Measurements from ENCODE around the gene CDY1. TPM values are rescaled to one million over a fixed set of nuclear protein-coding genes. Genes with fewer than 3 reads are reported as not detected.

The CDY1 gene, protein sequence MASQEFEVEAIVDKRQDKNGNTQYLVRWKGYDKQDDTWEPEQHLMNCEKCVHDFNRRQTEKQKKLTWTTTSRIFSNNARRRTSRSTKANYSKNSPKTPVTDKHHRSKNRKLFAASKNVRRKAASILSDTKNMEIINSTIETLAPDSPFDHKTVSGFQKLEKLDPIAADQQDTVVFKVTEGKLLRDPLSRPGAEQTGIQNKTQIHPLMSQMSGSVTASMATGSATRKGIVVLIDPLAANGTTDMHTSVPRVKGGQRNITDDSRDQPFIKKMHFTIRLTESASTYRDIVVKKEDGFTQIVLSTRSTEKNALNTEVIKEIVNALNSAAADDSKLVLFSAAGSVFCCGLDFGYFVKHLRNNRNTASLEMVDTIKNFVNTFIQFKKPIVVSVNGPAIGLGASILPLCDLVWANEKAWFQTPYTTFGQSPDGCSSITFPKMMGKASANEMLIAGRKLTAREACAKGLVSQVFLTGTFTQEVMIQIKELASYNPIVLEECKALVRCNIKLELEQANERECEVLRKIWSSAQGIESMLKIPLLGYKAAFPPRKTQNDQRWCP
- total RNA-seq, result not detected in 2 replicates

DNA sequence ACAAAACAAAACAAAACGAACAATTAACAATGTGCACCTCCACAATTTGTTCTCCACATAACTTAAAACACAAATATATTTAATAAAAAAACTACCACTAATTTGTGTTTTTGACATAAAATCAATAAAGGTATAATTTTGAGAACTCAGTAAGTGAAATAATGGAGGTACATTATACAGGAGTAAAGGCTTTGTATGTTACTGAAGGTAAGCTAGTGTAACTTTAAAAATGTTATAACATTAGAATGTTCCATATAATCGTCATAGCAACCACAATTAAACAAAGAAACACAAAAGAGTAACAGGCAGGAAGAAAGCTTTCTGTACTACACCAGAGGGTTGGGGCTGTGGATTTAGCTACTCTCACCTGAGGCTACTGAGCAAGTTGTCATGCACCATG is at the start of gene CDY1:
Gene CDY1 (plus strand): TSS at position 301 of the 400 bp plus-strand sequence. CDS start 326 bp downstream, outside the sequence.

